K562 (cell line): ENCODE measurements around the gene MED17. TPM values are rescaled to one million over a fixed set of nuclear protein-coding genes. Genes with fewer than 3 reads are reported as not detected.

Source experiments
- ADNP ChIP-seq: fragments of 200-800 bp; sonication (Bioruptor generic); IDR thresholded peaks from 2 replicates; pipeline ENCODE4 v1.6.1; 2016; ENCODE audit warnings: missing genetic modification characterization, missing compliant biosample characterization
- ATF3 ChIP-seq, 2 experiments: fragments of 450-650 bp in 1 of 2; sonication (generic) in 1 of 2; formaldehyde crosslinking in 1 of 2; IDR thresholded peaks in 1 of 2; conservative IDR thresholded peaks in 1 of 2; 2 replicates each; pipeline versions ENCODE4 v1.6.1 to v1.8.1; 2016 to 2023; ENCODE audit warnings: mild to moderate bottlenecking in 2 of 2, moderate library complexity in 2 of 2, inconsistent platforms in 1 of 2, missing genetic modification reagents in 1 of 2
- CREB3L1 ChIP-seq: fragments of 450-650 bp; IDR thresholded peaks from 2 replicates; pipeline ENCODE4 v1.6.1; 2014; ENCODE audit warnings: low read depth, mild to moderate bottlenecking, moderate library complexity, borderline replicate concordance
- DMBX1 ChIP-seq: fragments of 250-450 bp; sonication (Bioruptor Pico); IDR thresholded peaks from 2 replicates; pipeline ENCODE4 v1.8.0; 2022; ENCODE audit warnings: inconsistent platforms, mild to moderate bottlenecking, moderate library complexity, borderline replicate concordance
- DPF2 ChIP-seq: fragments of 450-650 bp; IDR thresholded peaks from 2 replicates; pipeline ENCODE4 v1.6.1; 2016
- KDM4B ChIP-seq, 2 experiments: fragments of 450-650 bp in 1 of 2; sonication (generic) in 1 of 2; IDR thresholded peaks; 2 replicates each; pipeline ENCODE4 v1.6.1; 2016 to 2017; ENCODE audit warnings: borderline replicate concordance in 2 of 2, antibody characterized with exemption in 1 of 2, low read depth in 1 of 2, mild to moderate bottlenecking in 1 of 2
- KLF16 ChIP-seq: IDR thresholded peaks from 2 replicates; pipeline ENCODE4 v1.6.1; 2016; ENCODE audit warnings: antibody characterized with exemption
- MEF2D ChIP-seq: conservative IDR thresholded peaks from 2 replicates; pipeline ENCODE4 v1.6.1; 2016; ENCODE audit warnings: low read depth, missing genetic modification characterization, missing compliant biosample characterization
- PHF20 ChIP-seq: fragments of 450-650 bp; IDR thresholded peaks from 2 replicates; pipeline ENCODE4 v1.6.1; 2018; ENCODE audit not compliant: partially characterized antibody
- RAD21 ChIP-seq, 2 experiments: fragments of 250-450 bp in 1 of 2; fragments of 450-650 bp in 1 of 2; sonication (Bioruptor Pico) in 1 of 2; formaldehyde crosslinking in 1 of 2; IDR thresholded peaks in 1 of 2; conservative IDR thresholded peaks in 1 of 2; 2 replicates each; pipeline versions ENCODE4 v1.4.0 to v1.8.0; 2020 to 2022; ENCODE audit warnings: mild to moderate bottlenecking in 2 of 2, moderate library complexity in 1 of 2
- RAD51 ChIP-seq: fragments of 450-650 bp; IDR thresholded peaks from 2 replicates; pipeline ENCODE4 v1.7.1; 2016; ENCODE audit warnings: low read depth, mild to moderate bottlenecking, borderline replicate concordance
- TFAM ChIP-seq: fragments of 250-450 bp; sonication (Bioruptor Pico); conservative IDR thresholded peaks from 2 replicates; pipeline ENCODE4 v1.5.0; 2021; ENCODE audit warnings: mild to moderate bottlenecking, moderate library complexity
- TFAP4 ChIP-seq: sonication (generic); formaldehyde crosslinking; IDR thresholded peaks from 2 replicates; pipeline ENCODE4 v1.8.0; 2022; ENCODE audit warnings: missing genetic modification reagents, mild to moderate bottlenecking, moderate library complexity, borderline replicate concordance
- polyA plus RNA-seq, 8 experiments: library from polyadenylated mRNA; depleted of rRNA in 4 of 8; stranded (reverse) in 5 of 8; unstranded in 3 of 8; fragments of >200 nt; fragmentation: Nextera tagmentation in 2 of 8; fragmentation: Illumina TruSeq in 1 of 8; extraction: Ambion mirVana in 2 of 8; extraction: Trizol in 1 of 8; gene quantifications; 2 replicates each; pipeline versions ENCODE4 v1.2.1 to v1.2.3, GENCODE V29; 2011 to 2014; ENCODE audit warnings: inconsistent platforms in 1 of 8, missing spikeins in 1 of 8
- total RNA-seq, 7 experiments: library from RNA; depleted of rRNA in 6 of 7; stranded (reverse); fragments of >200 nt in 6 of 7; fragmentation: Illumina TruSeq in 2 of 7; extraction: Trizol in 2 of 7; gene quantifications; 2 replicates each; pipeline versions ENCODE4 v1.2.1 to v1.2.3, GENCODE V29; 2011 to 2021; ENCODE audit warnings: low replicate concordance in 1 of 7
- TF ChIP-seq, protein P1 (sequence below): fragments of 450-650 bp; formaldehyde crosslinking; IDR thresholded peaks from 2 replicates; pipeline ENCODE4 v1.4.0; 2022; ENCODE audit warnings: mild to moderate bottlenecking, moderate library complexity
- TF ChIP-seq, protein P2 (sequence below): sonication (generic); formaldehyde crosslinking; IDR thresholded peaks from 2 replicates; pipeline ENCODE4 v1.8.1; 2023; ENCODE audit warnings: missing genetic modification reagents, mild to moderate bottlenecking, borderline replicate concordance
- TF ChIP-seq, protein P3 (sequence below), 3 experiments: IDR thresholded peaks in 2 of 3; conservative IDR thresholded peaks in 1 of 3; 2 replicates each; pipeline ENCODE4 v1.5.1; 2011 to 2012; ENCODE audit warnings: low read length in 3 of 3, mild to moderate bottlenecking in 3 of 3, control low read depth in 2 of 3, improper control_type of control experiment in 1 of 3, inconsistent platforms in 1 of 3, low read depth in 1 of 3, mixed read lengths in 1 of 3, moderate library complexity in 1 of 3; ENCODE audit not compliant: insufficient read depth in 2 of 3

The MED17 gene
- total and polyA plus RNA-seq, 9 of the 15 experiments (the other 6 are each of a cell fraction or from before 2014, with no cell fraction given) = 6.7 to 34.7 (median 26.8) TPM

GRCh38 chr11:93842461-93842860 is 58.4 kb downstream of the MED17 start (continued):
- no peak for TF ChIP-seq KDM4B (IDR thresholded peaks at IDR 0.05; ENCODE audit: borderline replicate concordance in 2 of 2, low read depth in 1 of 2)
- TF ChIP-seq, protein P1, sequence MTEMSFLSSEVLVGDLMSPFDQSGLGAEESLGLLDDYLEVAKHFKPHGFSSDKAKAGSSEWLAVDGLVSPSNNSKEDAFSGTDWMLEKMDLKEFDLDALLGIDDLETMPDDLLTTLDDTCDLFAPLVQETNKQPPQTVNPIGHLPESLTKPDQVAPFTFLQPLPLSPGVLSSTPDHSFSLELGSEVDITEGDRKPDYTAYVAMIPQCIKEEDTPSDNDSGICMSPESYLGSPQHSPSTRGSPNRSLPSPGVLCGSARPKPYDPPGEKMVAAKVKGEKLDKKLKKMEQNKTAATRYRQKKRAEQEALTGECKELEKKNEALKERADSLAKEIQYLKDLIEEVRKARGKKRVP = peak; percentile 27; the same call in 1 of the 2 replicates
- no peak for TF ChIP-seq RAD51
- no peak for TF ChIP-seq MEF2D (tag)
- no peak for TF ChIP-seq ATF3 (IDR thresholded peaks at IDR 0.05)
- no peak for TF ChIP-seq ATF3 (CRISPR knock-in tag; conservative IDR thresholded peaks at IDR 0.05)
- no peak for TF ChIP-seq RAD21 (CRISPR knock-in tag; conservative IDR thresholded peaks at IDR 0.05 in 1 of 2, IDR thresholded peaks at IDR 0.05 in 1 of 2)
- TF ChIP-seq DMBX1 (CRISPR knock-in tag) = no peak
- TF ChIP-seq, protein P2, sequence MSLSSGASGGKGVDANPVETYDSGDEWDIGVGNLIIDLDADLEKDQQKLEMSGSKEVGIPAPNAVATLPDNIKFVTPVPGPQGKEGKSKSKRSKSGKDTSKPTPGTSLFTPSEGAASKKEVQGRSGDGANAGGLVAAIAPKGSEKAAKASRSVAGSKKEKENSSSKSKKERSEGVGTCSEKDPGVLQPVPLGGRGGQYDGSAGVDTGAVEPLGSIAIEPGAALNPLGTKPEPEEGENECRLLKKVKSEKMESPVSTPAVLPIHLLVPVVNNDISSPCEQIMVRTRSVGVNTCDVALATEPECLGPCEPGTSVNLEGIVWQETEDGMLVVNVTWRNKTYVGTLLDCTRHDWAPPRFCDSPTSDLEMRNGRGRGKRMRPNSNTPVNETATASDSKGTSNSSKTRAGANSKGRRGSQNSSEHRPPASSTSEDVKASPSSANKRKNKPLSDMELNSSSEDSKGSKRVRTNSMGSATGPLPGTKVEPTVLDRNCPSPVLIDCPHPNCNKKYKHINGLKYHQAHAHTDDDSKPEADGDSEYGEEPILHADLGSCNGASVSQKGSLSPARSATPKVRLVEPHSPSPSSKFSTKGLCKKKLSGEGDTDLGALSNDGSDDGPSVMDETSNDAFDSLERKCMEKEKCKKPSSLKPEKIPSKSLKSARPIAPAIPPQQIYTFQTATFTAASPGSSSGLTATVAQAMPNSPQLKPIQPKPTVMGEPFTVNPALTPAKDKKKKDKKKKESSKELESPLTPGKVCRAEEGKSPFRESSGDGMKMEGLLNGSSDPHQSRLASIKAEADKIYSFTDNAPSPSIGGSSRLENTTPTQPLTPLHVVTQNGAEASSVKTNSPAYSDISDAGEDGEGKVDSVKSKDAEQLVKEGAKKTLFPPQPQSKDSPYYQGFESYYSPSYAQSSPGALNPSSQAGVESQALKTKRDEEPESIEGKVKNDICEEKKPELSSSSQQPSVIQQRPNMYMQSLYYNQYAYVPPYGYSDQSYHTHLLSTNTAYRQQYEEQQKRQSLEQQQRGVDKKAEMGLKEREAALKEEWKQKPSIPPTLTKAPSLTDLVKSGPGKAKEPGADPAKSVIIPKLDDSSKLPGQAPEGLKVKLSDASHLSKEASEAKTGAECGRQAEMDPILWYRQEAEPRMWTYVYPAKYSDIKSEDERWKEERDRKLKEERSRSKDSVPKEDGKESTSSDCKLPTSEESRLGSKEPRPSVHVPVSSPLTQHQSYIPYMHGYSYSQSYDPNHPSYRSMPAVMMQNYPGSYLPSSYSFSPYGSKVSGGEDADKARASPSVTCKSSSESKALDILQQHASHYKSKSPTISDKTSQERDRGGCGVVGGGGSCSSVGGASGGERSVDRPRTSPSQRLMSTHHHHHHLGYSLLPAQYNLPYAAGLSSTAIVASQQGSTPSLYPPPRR (CRISPR knock-in tag) = no peak
- TF ChIP-seq, protein P3, sequence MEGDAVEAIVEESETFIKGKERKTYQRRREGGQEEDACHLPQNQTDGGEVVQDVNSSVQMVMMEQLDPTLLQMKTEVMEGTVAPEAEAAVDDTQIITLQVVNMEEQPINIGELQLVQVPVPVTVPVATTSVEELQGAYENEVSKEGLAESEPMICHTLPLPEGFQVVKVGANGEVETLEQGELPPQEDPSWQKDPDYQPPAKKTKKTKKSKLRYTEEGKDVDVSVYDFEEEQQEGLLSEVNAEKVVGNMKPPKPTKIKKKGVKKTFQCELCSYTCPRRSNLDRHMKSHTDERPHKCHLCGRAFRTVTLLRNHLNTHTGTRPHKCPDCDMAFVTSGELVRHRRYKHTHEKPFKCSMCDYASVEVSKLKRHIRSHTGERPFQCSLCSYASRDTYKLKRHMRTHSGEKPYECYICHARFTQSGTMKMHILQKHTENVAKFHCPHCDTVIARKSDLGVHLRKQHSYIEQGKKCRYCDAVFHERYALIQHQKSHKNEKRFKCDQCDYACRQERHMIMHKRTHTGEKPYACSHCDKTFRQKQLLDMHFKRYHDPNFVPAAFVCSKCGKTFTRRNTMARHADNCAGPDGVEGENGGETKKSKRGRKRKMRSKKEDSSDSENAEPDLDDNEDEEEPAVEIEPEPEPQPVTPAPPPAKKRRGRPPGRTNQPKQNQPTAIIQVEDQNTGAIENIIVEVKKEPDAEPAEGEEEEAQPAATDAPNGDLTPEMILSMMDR (IDR thresholded peaks at IDR 0.05 in 2 of 3, conservative IDR thresholded peaks at IDR 0.05 in 1 of 3; ENCODE audit: insufficient read depth in 2 of 3, low read depth in 1 of 3, low read length in 3 of 3) = no peak
- no peak for TF ChIP-seq KLF16
- TF ChIP-seq DPF2 = peak; percentile 56; the same call in 1 of the 2 replicates
- TF ChIP-seq TFAM (CRISPR knock-in tag) = no peak
- peak; percentile 49; the same call in 1 of the 2 replicates for TF ChIP-seq ADNP (tag)
- TF ChIP-seq TFAP4 = peak; percentile 39; the same call in 1 of the 2 replicates
- no peak for TF ChIP-seq PHF20
- TF ChIP-seq CREB3L1 = no peak
